ENCODE measurements around the gene YY1. TPM values are rescaled to one million over a fixed set of nuclear protein-coding genes. Genes with fewer than 3 reads are reported as not detected.
A peak's percentile ranks its signal among the peaks of the same experiment; 100 is the strongest.
"Not testable (repeated sequence)": the region's sequence is repeated elsewhere in the genome, so short reads cannot be mapped to it uniquely, and the experiment has no call there.

YY1 gene
- polyA plus RNA-seq, 3 donors, result 13.3 to 35.2 (median 15.7) TPM

- WGBS (ENCODE audit: insufficient coverage), result 0% methylated on average over 1 of the region's 8 CpGs
- Mint-ChIP-seq H3K36me3 (peaks cover 0 to 2% of the 10 kb centered on the region in 2 donors), H3K27ac (peak overlapping the region in 2 of 7 donors; percentile 64 to 68), H3K4me1 (peaks cover 62% of the 10 kb centered on the region), H3K9me3 (peaks cover 0 to 7% (median 0%) of the 10 kb centered on the region in 7 donors), H3K4me3 (no peak overlapping the region), H3K27me3 (ENCODE audit: low read depth in 3 of 3) (peaks cover 8 to 19% (median 9%) of the 10 kb centered on the region in 3 donors)
- peaks cover 60 to 73% of the 10 kb centered on the region in 2 donors for H3K4me1 ChIP-seq (ENCODE audit: control insufficient read depth in 1 of 2, insufficient read depth in 2 of 2, low read length in 2 of 2)
- no peaks in the 10 kb centered on the region for H3K9me3 ChIP-seq (replicated peaks in 1 of 2; ENCODE audit: control insufficient read depth in 1 of 2, insufficient read depth in 1 of 2, low read length in 2 of 2)
- no peak overlapping the region for H3K4me3 ChIP-seq (replicated peaks in 1 of 3; ENCODE audit: low read depth in 2 of 3, low read length in 3 of 3)
- H3K9ac ChIP-seq (ENCODE audit: insufficient read depth, low read length, poor library complexity, severe bottlenecking), result no peak overlapping the region
- H3K27me3 ChIP-seq (ENCODE audit: control insufficient read depth in 2 of 2, insufficient read depth in 2 of 2, low read length in 2 of 2), result no peaks in the 10 kb centered on the region
- H3K27ac ChIP-seq (ENCODE audit: low read depth in 1 of 2, low read length in 2 of 2), result no peak overlapping the region
- no peak for TF ChIP-seq CTCF (IDR thresholded peaks at IDR 0.05)
- H3K36me3 ChIP-seq (replicated peaks in 1 of 2; ENCODE audit: control insufficient read depth in 1 of 2, insufficient read depth in 2 of 2, low read length in 2 of 2), result no peaks in the 10 kb centered on the region
- no peak overlapping the region for H2AFZ ChIP-seq (ENCODE audit: insufficient read depth, low read depth, low read length, poor library complexity, severe bottlenecking)
- intact Hi-C loops (cut with micrococcal nuclease), result loop anchor here in 1 of 2 donors (5.0 kb wide), 3 partner anchors 33 to 68 kb away; partner anchors contain the start of gene WDR25
- H3K79me2 ChIP-seq (ENCODE audit: insufficient read depth, low read length), result peaks cover 25% of the 10 kb centered on the region
- no peak for DNase-seq
- peaks cover 9% of the 10 kb centered on the region for H4K20me1 ChIP-seq (ENCODE audit: insufficient read depth, low read length)
- H3K4me2 ChIP-seq (replicated peaks; ENCODE audit: extremely low read depth, low read length, poor library complexity, severe bottlenecking), result no peak overlapping the region
Observed at GRCh38 chr14:100309028-100309737, 70.2 kb downstream of the YY1 start.

GRCh38 chr14:100312110-100312876 lies 73.3 kb downstream of the YY1 start:
- intact Hi-C loops (cut with micrococcal nuclease); H3K9me3 Mint-ChIP-seq; H3K36me3 ChIP-seq (replicated peaks in 1 of 2; ENCODE audit: control insufficient read depth in 1 of 2, insufficient read depth in 2 of 2, low read length in 2 of 2); H3K9me3 ChIP-seq (replicated peaks in 1 of 2; ENCODE audit: control insufficient read depth in 1 of 2, insufficient read depth in 1 of 2, low read length in 2 of 2); H3K36me3 Mint-ChIP-seq; H3K27me3 ChIP-seq (ENCODE audit: control insufficient read depth in 2 of 2, insufficient read depth in 2 of 2, low read length in 2 of 2); H3K79me2 ChIP-seq (ENCODE audit: insufficient read depth, low read length); H3K4me2 ChIP-seq (replicated peaks; ENCODE audit: extremely low read depth, low read length, poor library complexity, severe bottlenecking); H4K20me1 ChIP-seq (ENCODE audit: insufficient read depth, low read length): not testable (repeated sequence)
- WGBS (ENCODE audit: insufficient coverage), result 22% methylated on average over 6 of the region's 18 CpGs
- peak overlapping the region; percentile 32 for H3K9ac ChIP-seq (ENCODE audit: insufficient read depth, low read length, poor library complexity, severe bottlenecking)
- Mint-ChIP-seq H3K4me1 (peaks cover 49% of the 10 kb centered on the region), H3K4me3 (peak overlapping the region; percentile 48 to 75), H3K27me3 (ENCODE audit: low read depth in 3 of 3) (peaks cover 0 to 12% (median 11%) of the 10 kb centered on the region in 3 donors), H3K27ac (peak overlapping the region; percentile 64 to 88 (median 79))
- peak overlapping the region in 1 of 3 experiments; percentile 36 for H3K4me3 ChIP-seq (replicated peaks in 1 of 3; ENCODE audit: low read depth in 2 of 3, low read length in 3 of 3)
- peak overlapping the region; percentile 66 to 70 for H3K27ac ChIP-seq (ENCODE audit: low read depth in 1 of 2, low read length in 2 of 2)
- peak overlapping the region; percentile 71 for H2AFZ ChIP-seq (ENCODE audit: insufficient read depth, low read depth, low read length, poor library complexity, severe bottlenecking)
- peaks cover 44 to 46% of the 10 kb centered on the region in 2 donors for H3K4me1 ChIP-seq (ENCODE audit: control insufficient read depth in 1 of 2, insufficient read depth in 2 of 2, low read length in 2 of 2)
- peak; percentile 52 to 72 (median 68) for DNase-seq

Data from CD14-positive monocyte (primary cell).